GM18502 (cell line): ENCODE results near the gene TWIST1.

ENCODE experiments used
- ATAC-seq: cut with Tn5 transposase; IDR thresholded peaks from one replicate; pipeline ENCODE4 v1.9.1; 2021; ENCODE audit warnings: mild to moderate bottlenecking; ENCODE audit not compliant: unreplicated experiment, poor library complexity

Gene TWIST1

DNA sequence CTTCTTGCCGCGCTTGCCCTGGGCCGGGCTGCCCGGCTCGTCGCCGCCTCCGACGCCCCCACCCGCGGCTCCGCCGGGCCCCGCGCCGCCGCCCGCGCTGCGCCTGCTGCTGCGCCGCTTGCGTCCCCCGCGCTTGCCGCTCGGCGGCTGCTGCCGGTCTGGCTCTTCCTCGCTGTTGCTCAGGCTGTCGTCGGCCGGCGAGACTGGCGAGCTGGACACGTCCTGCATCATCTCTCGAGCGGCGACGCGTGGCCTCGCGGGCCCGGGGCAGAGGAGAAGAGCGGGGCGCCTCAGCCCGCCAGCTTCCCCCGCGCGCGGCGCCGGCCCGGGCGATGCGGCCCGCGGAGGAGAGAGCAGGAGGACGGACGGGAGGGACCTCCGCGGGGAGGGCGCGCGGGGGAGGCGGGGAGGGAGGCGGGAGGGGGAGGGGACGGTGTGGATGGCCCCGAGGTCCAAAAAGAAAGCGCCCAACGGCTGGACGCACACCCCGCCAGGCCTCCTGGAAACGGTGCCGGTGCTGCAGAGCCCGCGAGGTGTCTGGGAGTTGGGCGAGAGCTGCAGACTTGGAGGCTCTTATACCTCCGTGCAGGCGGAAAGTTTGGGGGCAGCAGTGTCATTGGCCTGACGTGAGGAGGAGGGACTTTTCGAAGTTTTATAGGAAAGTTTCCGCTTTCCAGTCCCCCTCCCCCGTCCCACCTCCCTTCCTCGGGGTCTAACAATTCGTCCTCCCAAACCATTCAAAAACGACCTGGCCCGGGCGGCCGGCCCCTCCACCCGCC is at the start of gene TWIST1:
Gene TWIST1 (minus strand): TSS at position 546 of the 779 bp plus-strand sequence. CDS start 315 bp downstream, at position 231.
- ATAC-seq = peak; percentile 38

DNA sequence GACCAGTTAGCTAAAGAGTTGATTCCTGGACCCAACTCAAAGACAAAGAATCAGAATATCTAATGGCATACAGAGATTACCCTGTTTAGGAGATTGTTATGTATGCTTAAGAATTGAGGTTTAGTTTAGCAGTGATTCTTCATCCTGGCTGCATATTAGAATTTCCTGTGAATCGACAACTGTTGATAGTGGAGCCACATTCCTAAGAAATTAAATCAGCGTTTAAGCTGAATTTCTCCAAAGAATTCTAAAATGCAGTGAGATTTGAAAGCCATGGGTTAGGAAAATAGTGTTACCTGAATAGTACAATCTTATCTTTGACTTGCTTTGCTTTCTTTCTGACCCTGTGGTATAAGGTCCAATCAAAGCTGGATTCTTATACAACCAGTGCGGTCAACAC is 44.2 kb upstream of the TWIST1 start:
- no peak for ATAC-seq

DNA sequence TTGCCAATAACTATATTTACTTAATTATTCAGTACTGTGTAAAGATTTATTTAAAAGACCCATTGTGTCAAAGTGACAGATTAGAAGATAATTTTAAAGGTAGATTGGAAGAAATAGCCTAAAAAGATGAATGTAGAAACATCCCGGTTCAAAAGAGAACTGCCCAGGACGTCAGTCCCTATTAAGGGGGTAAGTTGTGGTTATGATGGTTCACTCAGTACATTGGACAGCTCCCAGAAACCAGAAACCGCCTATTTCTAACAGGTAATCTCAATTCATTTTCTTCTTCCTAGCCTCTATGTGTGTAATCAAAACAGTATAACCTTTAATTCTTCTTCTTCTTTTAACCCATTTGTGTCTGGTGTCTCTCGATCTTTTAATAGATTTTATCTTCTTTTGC is 29.3 kb upstream of the TWIST1 start:
- ATAC-seq = no peak

DNA sequence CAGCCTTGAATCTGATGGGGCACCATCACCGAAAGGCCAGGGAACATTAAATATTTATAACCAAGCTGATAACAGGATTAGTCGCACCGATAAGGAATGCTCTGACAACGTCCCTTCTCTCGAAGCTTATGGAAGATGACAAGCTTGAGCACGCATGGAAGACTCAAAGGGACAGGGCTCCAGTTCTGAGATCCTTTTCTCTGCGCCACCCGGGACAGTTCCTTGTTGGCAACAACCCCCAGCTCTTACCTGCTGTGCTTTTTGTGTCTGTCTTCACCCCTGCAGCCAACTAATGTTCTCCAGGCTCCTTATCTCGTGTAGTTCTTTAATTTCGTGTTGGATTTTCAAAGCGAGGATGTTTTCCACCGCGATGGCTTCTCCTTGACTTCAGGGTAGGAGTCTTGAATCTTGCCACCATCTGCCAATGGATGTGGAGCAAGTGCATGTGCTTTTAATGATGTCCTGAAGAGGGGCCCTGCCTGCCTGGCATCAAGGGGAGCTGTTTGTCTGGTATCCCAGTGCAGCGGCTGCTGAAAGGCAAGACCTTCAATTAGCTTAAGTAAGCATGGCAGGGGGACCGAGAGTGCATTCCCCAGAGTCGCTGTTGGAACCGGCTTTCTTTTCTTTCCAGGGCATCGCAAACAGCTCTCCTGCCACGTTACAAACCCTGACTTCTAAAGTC is 28.1 kb upstream of the TWIST1 start:
- no peak for ATAC-seq

DNA sequence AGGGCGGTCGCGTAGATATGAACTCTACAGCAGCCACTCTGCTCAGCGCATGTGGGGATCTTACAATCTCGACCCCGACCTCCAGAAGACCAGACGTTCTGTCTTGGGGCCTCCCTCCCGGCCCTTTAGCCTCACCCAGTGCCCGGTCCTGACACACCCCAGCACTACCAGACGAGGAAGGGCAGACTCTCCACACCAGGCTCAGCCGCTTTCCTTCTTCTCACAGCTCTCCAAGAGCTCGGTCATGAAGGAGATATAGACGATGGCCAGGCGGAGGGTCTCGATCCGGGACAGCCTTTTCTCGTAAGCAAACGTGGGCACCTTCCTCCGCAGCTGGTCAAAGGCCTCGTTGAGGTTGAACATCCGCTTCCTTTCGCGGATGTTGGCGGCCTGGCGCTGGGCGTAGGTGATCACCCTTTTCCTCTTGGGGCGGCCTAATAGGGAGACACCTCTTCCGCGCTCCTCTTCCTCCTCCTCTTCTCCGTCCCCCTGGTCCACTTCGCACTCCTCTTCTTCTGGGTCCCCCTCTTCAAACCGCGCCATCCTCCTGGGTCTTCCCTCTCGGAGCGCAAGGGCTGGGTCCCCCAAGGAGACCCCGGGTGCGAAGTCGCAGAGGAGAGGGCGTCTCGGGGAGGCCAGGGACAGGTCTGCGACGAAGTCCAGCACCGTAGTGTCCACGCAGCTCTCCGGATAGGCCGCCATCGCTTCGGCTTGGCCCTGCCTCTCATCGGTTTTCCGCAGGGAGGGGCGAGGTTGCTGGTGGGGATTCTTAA is 27.4 kb upstream of the TWIST1 start, which contains the start of gene FERD3L:
Gene FERD3L (minus strand): TSS at position 761 of the 773 bp plus-strand sequence. CDS start 59 bp downstream, at position 702.
- no peak for ATAC-seq

DNA sequence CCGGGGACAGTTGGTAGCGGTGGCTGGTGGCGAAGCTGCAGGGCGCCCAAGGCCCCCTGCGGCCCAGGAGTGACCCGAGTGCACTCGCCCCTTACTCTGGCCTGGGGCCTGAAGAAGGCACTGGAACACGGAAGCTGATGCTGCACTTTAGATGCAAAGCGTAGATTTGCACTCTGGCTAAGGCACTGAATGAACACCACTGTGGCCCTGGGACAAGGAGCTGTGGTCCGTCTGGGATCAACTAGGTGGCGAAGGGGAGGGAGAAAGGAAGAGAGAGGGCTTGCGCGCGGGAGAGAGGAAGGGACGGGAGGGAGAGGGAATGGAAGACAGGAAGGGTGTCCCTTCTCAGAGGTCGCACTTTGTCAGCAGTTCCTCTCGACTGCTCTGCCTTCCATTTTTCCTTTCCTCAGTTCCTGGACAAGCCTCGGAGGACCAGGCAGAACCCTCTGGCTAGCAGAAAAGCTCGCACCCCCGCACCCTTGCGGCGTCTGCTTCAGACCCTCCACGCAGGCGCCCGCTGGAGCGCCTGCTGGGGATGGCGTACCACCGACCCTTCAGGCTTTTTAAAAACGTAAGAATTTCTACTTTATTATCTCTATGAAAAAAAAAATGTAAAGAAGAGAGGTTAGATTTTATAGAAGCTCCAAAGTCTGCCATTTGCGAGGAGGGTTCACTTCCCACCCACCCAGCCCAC is 26.6 kb upstream of the TWIST1 start:
- ATAC-seq = no peak

DNA sequence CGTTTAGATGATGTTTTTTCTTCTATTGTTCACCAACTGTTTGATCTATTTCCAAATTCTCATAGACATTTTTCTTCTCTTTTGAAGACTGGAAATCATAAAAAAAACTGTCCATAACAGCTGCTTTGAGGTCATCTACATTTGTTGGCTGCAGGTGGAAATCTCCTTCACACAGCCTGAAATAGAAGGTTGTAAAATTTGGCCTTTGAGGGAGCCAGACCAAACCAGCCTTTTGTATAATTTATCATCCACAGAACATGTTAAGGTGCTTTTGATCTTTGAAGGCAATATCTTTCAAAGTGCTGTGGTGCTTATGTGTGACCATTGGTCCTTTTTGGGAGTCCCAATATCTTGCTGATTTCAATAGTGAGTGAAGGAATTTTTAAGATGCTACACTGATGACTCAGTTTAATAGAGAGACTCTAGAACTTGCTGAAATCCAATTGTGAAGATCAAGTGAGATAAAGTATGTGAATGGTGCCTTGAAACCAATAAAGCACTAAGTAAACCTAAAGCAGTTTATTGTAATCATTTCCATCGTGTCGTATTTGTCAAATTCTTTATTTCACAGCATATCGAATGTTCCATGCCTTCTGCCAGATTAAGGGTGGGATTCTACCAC is 22.4 kb upstream of the TWIST1 start:
- ATAC-seq = no peak

DNA sequence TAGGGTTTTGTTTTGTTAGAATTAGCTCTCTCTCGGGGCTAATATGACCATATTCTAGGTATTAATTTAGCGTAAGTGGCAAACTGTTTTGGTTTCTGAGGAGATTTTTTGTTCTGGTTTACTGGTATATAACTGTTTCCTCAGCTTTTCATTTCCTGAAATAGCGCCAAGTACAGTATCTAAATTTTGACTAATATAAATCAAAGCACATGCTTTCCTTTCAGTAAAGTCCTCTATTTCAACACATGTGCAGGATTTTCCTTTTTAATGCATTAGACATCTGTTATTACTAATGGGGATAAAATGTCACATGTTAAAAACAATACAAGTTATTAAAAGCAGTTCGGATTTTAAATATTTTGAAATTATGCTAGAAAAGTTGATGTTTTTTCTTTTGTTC is 16.4 kb upstream of the TWIST1 start:
- no peak for ATAC-seq

DNA sequence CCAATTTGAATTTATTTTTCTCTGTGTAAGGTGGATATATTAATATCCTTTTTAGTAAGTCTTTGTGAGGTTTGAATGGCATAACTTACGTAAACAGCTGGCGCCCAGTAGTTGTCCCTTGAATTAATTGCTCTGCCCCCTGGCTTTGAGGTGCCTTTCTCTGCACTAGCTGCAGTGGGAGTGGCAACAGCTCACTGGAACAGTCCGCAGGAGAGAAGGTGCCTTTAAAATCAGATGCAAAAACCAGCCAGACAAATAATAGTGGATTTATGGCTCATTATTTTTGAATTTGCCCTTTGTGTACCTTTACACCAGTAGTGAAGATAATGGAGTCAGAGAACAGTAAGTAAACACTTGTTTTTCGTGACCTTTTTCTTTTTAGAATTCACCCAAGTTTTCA is 16.0 kb upstream of the TWIST1 start:
- ATAC-seq = no peak

DNA sequence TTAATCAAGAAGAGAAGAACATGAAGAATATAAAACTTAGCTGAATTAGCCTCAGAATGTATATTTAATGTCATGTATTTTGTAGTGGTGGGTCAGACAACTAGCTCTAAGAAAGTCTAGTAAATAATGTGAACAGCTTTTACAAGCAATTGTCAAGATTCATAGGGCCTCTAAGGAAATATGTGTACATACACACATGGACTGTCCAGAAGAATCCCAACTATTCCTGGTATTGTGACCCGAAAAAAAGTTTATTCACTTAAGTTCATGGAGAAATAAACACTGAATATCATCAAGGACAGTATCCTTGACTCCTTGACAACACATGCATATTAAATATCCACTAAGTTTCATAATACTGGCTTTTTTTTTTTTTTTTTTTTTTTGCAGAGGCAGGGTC is 11.4 kb upstream of the TWIST1 start:
- ATAC-seq = no peak

DNA sequence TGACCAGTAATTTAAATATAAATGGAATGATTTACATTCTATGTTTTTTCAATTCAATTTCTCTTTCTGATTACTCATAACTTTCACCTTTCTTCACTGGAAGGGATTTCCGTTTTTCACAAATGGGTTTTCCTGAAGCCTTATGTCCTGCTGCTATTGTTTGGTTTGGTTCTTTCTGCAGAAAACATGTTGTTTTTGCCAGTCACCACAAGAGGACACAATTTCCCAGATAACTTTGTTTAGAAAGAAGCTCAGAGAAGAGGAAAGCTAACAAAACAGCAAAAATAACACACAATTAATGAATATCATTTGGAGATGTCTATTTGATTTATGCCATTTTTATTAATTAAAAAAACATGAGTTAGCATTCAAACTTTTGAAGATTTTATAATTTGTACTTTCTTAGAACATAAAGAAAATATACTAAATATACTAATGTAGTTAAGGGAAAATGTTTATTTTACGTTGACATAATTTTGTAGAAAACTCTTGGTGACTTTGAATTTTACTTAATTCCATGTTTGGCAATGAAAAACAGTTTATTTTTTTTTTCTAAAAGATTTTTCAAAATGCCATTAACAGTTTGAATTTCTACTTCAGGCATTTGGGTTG is 4.6 kb upstream of the TWIST1 start:
- no peak for ATAC-seq

DNA sequence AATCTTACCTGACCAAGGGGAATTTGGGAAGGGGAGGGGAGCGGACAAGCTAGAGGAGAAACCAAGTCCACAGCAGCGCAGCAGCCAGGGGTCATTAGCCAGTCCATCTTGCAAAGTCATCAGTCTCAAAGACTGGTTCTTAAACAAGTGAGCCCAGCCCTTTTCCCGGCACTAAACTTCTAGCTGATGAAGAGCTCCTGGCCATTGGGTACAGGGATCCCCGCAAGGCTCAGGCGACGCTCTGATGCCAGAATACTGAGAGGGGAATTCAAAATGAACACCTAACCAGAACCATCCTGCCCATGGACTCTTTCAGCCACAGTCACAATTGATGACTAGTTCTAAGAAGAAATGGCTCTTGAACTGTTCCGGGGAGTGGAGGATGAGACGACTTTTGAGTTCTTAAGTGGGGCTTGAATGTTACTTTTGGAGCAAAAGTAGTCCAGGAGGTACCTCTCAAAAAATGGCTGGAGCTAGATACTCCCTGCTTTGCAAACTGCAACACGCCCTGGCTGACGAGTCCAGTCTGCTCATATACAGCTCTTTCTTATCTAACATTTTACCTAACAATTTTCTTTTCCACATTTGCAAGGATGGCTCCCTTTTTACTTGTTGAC is 2.5 kb upstream of the TWIST1 start:
- ATAC-seq = no peak

DNA sequence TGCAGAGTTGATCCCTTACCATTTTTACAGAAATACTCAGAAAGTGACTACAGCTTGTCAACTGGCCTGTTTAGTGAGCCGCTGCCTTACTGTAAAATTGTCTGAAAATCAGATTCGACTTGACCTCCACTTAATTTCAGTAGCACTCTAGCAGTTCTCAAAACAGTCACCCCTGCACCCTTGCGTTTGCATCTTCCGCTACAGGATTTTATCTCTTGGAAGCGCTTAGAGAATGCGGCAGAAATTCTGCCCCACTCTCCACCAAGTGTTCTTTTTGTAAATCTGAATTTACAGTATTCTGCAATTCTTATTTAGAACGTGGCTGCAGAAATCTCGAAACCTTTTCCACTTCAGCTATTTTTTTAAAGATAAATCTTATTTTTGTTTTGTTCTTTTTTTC is 1.9 kb upstream of the TWIST1 start:
- ATAC-seq = no peak

DNA sequence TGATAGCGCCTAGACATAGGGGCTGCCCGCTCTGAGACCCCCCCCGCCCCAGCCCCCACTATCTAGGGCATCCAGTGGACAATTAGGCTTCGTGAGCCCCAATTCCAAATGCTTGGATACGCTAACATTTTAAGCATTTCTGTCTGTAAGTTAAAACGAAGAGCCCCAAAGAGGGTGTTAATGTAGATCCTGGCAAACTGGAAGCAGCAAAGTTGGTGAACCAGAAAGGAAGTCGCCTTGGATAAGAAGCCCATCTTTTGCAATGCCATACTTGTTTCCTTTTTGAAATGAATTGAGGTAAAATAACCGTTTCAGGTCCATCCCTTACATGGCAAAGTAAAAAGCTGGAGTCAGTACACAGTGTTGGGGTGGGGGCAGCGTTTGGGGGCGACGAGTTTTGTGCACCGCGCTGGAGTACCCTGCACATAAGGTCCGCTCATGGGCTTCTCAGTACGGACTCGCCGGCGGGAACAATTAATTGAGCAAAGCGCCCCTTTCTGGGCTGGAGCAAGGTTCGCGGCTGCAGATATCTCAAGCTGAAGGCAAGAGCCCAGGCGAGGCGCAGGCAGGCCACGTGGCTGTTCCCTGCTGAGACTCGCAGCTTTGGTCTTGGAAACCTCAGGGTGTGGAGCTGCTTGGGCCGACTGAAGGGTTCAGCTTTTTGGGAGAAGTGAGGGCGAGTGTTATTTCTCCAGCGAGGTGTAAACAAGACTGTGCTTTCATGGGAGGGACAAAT is 1.4 kb upstream of the TWIST1 start:
- no peak for ATAC-seq

DNA sequence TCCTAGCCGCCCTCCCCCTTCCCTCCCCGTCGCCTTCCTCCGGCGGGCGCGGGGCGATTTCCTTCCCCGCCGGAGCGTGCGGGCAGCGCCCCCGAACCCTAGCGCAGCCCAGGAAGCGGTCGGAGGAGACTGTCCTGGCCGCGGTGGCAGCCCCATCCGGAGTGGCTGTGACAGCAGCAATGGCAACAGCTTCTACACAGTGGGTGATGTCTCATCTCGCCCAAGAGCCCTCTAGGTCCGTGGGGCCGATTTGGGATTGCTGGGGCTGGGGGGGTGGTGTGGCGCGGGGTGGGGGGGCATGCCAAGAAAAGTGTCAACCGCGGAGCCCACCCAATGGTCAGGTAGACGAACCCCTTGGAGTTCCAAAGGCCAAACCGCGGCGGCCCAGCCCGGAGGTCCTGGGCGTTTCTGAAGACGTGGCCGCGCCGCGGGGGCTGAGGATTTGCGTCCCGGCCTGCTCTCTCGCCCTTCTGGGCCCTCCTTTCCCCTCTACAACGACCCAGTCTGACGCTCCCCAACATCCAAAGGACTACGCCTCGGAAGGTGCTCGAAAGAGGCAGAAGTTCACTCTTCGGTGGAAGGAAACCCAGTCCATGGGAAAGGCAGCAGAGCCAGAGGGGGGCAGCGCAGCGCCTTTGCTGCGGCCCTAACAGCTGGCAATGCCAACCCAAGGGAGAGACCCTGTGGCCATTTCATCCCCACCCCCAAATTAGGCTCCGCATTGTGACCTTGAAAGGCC is 603 bp upstream of the TWIST1 start:
- no peak for ATAC-seq

DNA sequence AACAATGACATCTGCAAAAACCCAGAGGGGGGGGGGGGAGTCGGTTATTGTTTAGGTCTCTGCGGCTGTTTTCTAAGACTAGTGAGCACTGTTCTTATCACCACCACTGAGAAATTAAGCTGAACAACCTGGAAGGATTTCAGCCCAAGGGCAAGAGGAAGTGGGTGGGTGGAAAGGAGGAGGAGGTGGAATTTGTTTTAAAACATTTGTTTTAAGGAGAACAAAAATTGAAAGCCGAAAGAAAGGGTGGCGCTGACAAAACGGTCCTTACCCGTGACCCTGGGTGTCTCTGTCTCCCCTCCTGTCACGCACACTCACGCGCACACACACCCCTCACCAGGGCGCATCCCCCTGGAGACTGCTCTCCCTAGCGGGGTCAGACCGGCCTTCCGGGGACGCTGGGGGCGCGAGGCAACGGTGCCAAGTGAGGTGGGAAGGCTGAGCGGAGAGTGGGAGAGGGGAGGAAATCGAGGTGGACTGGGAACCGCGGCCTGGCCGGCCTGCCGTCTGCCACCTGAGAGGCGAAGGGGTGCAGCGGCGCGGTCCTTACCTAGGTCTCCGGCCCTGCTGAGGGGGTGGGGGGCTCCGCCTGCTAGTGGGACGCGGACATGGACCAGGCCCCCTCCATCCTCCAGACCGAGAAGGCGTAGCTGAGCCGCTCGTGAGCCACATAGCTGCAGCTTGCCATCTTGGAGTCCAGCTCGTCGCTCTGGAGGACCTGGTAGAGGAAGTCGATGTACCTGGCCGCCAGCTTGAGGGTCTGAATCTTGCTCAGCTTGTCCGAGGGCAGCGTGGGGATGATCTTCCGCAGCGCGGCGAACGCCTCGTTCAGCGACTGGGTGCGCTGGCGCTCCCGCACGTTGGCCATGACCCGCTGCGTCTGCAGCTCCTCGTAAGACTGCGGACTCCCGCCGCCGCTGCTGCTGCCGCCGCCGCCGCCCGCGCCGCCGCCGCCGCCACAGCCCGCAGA is 1.0 kb downstream of the TWIST1 start:
- ATAC-seq = peak; percentile 38

DNA sequence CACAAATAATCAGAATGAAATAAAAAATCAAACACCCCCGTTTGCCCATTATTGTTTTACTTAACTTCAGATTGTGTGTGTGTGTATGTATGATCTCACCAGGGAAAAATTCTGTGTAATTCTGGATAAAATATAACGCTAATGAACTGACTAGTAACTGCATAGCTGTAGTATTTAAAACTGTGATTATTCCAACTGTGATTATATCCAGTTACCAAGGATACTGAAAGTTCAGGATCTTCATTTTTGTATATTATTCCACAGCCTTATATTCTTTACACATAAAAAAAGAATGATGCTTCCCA is 2.9 kb downstream of the TWIST1 start:
- no peak for ATAC-seq
